Erythroblast (primary cell): ENCODE data around the gene LSM14A.

Source experiments
- GATA1 ChIP-seq: IDR thresholded peaks from 2 replicates; pipeline ENCODE4 v1.6.1; 2011; ENCODE audit warnings: low read depth, mild to moderate bottlenecking, control low read depth, low read length, moderate library complexity
- POLR2A ChIP-seq: IDR thresholded peaks from 2 replicates; pipeline ENCODE4 v1.6.1; 2011; ENCODE audit warnings: mild to moderate bottlenecking, low read length

DNA sequence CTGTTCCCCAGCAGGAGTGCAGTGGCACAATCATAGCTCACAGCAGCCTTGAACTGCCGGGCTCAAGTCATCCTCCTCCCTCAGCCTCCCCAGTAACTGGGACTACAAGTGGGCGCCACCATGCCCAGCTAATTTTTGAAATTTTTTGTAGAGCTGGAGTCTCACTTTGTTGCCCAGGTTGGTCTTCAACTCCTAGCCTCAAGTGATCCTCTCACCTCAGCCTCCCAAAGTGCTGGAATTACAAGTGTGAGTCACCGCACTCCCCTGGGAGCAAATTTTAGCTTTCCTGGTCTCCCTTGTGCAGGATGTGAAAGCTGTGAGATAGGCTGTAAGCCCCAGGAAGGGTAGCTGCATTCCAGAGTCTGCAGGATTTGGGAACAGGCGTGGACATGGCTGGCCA lies 76.6 kb downstream of the LSM14A start:
- TF ChIP-seq POLR2A = no peak
- TF ChIP-seq GATA1 = no peak
